K562 (cell line): ENCODE results near the gene ICAM2. TPM values are rescaled to one million over a fixed set of nuclear protein-coding genes. Genes with fewer than 3 reads are reported as not detected.

ENCODE experiments used
- ATAC-seq: fragments of 200-7000 bp; cut with Tn5 transposase; 3 replicates; pipeline ENCODE4 v1.9.1; 2020; ENCODE audit warnings: moderate library complexity
- BruUV-seq: library from RNA; stranded (reverse); fragments of 400-500 nt; replicated peaks from 2 replicates; lab custom pipeline; 2021; lab: Mats Ljungman, UMichigan
- CTCF ChIA-PET: fragments of 300-600 bp; formaldehyde crosslinking; extraction: SDS; loops from one replicate; lab custom pipeline; 2021; ENCODE audit warnings: low intra/inter-chr PET ratio; lab: Yijun Ruan, JAX
- POLR2A ChIA-PET: fragments of 300-600, 350-650 bp; sonication (Branson Sonifier 250); formaldehyde crosslinking; extraction: SDS; loops from one replicate; lab custom pipeline; 2021; ENCODE audit warnings: antibody characterized with exemption, inconsistent platforms; lab: Yijun Ruan, JAX
- DNase-seq, 4 experiments: peaks; one replicate each; pipeline versions ENCODE4 v3.0.0 to v3.0.0-alpha.2; 2011 to 2018; ENCODE audit warnings: low spot score in 3 of 4, mixed read lengths in 3 of 4; ENCODE audit errors: extremely low read depth in 1 of 4
- FAIRE-seq: peaks from 2 replicates; lab custom pipeline; 2011; peaks lifted over from hg19 to GRCh38; lab: Jason Lieb, UNC
- H2AFZ ChIP-seq: 2 replicates; pipeline ENCODE4 v1.6.0; 2011; ENCODE audit warnings: low read depth, low read length, control low read depth, inconsistent platforms
- H3K27ac ChIP-seq: fragments of 200-600 bp; 3 replicates; pipeline ENCODE4 v1.8.0; 2011; ENCODE audit warnings: low read depth, mild to moderate bottlenecking, control low read depth, inconsistent platforms, low read length, moderate library complexity, mixed read lengths; ENCODE audit errors: extremely low read depth
- H3K27me3 ChIP-seq, 2 experiments: fragments of 300-600 bp in 1 of 2; 2 replicates in 1 of 2; 3 replicates in 1 of 2; pipeline versions ENCODE4 v1.6.0 to v1.8.0; 2011; ENCODE audit warnings: inconsistent platforms in 2 of 2, low read length in 2 of 2, mild to moderate bottlenecking in 1 of 2, mixed read lengths in 1 of 2, moderate library complexity in 1 of 2; ENCODE audit not compliant: control insufficient read depth in 2 of 2, insufficient read depth in 2 of 2
- H3K36me3 ChIP-seq: fragments of 300-600 bp; 3 replicates; pipeline ENCODE4 v1.8.0; 2011; ENCODE audit warnings: mild to moderate bottlenecking, low read length, inconsistent platforms; ENCODE audit not compliant: control insufficient read depth, insufficient read depth
- H3K4me1 ChIP-seq, 2 experiments: fragments of 200-600 bp in 1 of 2; replicated peaks in 1 of 2; 2 replicates in 1 of 2; 3 replicates in 1 of 2; pipeline versions ENCODE4 v1.5.1 to v1.8.0; 2011; ENCODE audit warnings: inconsistent platforms in 2 of 2, low read length in 2 of 2, mild to moderate bottlenecking in 1 of 2, mixed read lengths in 1 of 2, moderate library complexity in 1 of 2; ENCODE audit not compliant: control insufficient read depth in 2 of 2, insufficient read depth in 2 of 2
- H3K4me2 ChIP-seq: 2 replicates; pipeline ENCODE4 v1.6.1; 2011; ENCODE audit warnings: low read length, control low read depth, inconsistent platforms, mixed read lengths; ENCODE audit not compliant: insufficient read depth
- H3K4me3 ChIP-seq: fragments of 200-600 bp; sonication (generic), shearing (Covaris generic); 2 replicates; pipeline ENCODE4 v1.5.1; 2016; ENCODE audit warnings: control low read depth, inconsistent platforms
- H3K79me2 ChIP-seq: fragments of 200-600 bp; 3 replicates; pipeline ENCODE4 v1.8.0; 2011; ENCODE audit warnings: low read length, inconsistent platforms; ENCODE audit not compliant: control insufficient read depth, insufficient read depth
- H3K9ac ChIP-seq, 2 experiments: 2 replicates each; pipeline versions ENCODE4 v1.6.0 to v1.6.1; 2011; ENCODE audit warnings: low read depth in 2 of 2, low read length in 2 of 2, control low read depth in 1 of 2, inconsistent platforms in 1 of 2, mild to moderate bottlenecking in 1 of 2, mixed read lengths in 1 of 2; ENCODE audit not compliant: insufficient read depth in 1 of 2
- H3K9me1 ChIP-seq: one replicate; pipeline ENCODE4 v1.6.0; 2011; ENCODE audit warnings: inconsistent platforms, mild to moderate bottlenecking, low read length, moderate library complexity; ENCODE audit not compliant: control insufficient read depth, insufficient read depth
- H3K9me3 ChIP-seq: replicated peaks from 2 replicates; pipeline ENCODE4 v1.5.1; 2011; ENCODE audit warnings: low read depth, low read length, inconsistent platforms; ENCODE audit not compliant: control insufficient read depth, insufficient read depth
- H4K20me1 ChIP-seq: replicated peaks from 2 replicates; pipeline ENCODE4 v1.6.1; 2011; ENCODE audit warnings: low read length, inconsistent platforms, mixed read lengths; ENCODE audit not compliant: control insufficient read depth, insufficient read depth
- CEBPB ChIP-seq: fragments of 450-650 bp; IDR thresholded peaks from 2 replicates; pipeline ENCODE4 v1.6.1; 2016; ENCODE audit warnings: missing genetic modification characterization, missing compliant biosample characterization
- DPF2 ChIP-seq: fragments of 450-650 bp; IDR thresholded peaks from 2 replicates; pipeline ENCODE4 v1.6.1; 2016
- EHMT2 ChIP-seq: fragments of 450-650 bp; IDR thresholded peaks from 2 replicates; pipeline ENCODE4 v1.6.1; 2018; ENCODE audit warnings: antibody characterized with exemption
- FOXK2 ChIP-seq, 2 experiments: fragments of 450-650 bp; IDR thresholded peaks in 1 of 2; conservative IDR thresholded peaks in 1 of 2; 2 replicates each; pipeline ENCODE4 v1.6.1; 2016; ENCODE audit warnings: low read depth in 2 of 2, mild to moderate bottlenecking in 1 of 2
- KAT2B ChIP-seq: IDR thresholded peaks from one replicate; pipeline ENCODE4 v1.6.1; 2012; ENCODE audit warnings: low read depth, mild to moderate bottlenecking, control low read depth, inconsistent platforms, low read length, moderate library complexity
- KLF1 ChIP-seq: fragments of 450-650 bp; IDR thresholded peaks from 2 replicates; pipeline ENCODE4 v1.6.1; 2016; ENCODE audit warnings: missing genetic modification characterization, missing compliant biosample characterization
- NBN ChIP-seq: fragments of 450-650 bp; IDR thresholded peaks from 2 replicates; pipeline ENCODE4 v1.6.1; 2016; ENCODE audit warnings: low read depth, mild to moderate bottlenecking
- TAL1 ChIP-seq: fragments of 450-650 bp; IDR thresholded peaks from 2 replicates; pipeline ENCODE4 v1.6.1; 2016; ENCODE audit warnings: mild to moderate bottlenecking
- WGBS: fragments of 100-300 bp; shearing (Covaris generic); methylation state at CpG from one replicate; pipeline ENCODE4 v1.1.6; 2016; ENCODE audit warnings: low coverage, mixed read lengths; ENCODE audit not compliant: insufficient coverage; ENCODE audit errors: missing lambda C conversion rate; 5-methylcytosine and 5-hydroxymethylcytosine counted together
- in situ Hi-C: fragments of 300-500 bp; cut with MboI; formaldehyde crosslinking; loops from 4 replicates; pipeline ENCODE4 v1.15.0; 2018; ENCODE audit warnings: inconsistent platforms, mixed read lengths
- intact Hi-C: fragments of 100-400 bp; cut with micrococcal nuclease; formaldehyde crosslinking; loops from 2 replicates; pipeline ENCODE4 v1.14.2; 2022
- polyA plus RNA-seq, 8 experiments: library from polyadenylated mRNA; depleted of rRNA in 4 of 8; stranded (reverse) in 5 of 8; unstranded in 3 of 8; fragments of >200 nt; fragmentation: Nextera tagmentation in 2 of 8; fragmentation: Illumina TruSeq in 1 of 8; extraction: Ambion mirVana in 2 of 8; extraction: Trizol in 1 of 8; gene quantifications; 2 replicates each; pipeline versions ENCODE4 v1.2.1 to v1.2.3, GENCODE V29; 2011 to 2014; ENCODE audit warnings: inconsistent platforms in 1 of 8, missing spikeins in 1 of 8
- total RNA-seq, 7 experiments: library from RNA; depleted of rRNA in 6 of 7; stranded (reverse); fragments of >200 nt in 6 of 7; fragmentation: Illumina TruSeq in 2 of 7; extraction: Trizol in 2 of 7; gene quantifications; 2 replicates each; pipeline versions ENCODE4 v1.2.1 to v1.2.3, GENCODE V29; 2011 to 2021; ENCODE audit warnings: low replicate concordance in 1 of 7
- TF ChIP-seq, protein P1 (sequence below), 2 experiments: fragments of 200-800 bp in 1 of 2; sonication (Bioruptor generic) in 1 of 2; sonication (generic) in 1 of 2; formaldehyde crosslinking in 1 of 2; IDR thresholded peaks in 1 of 2; conservative IDR thresholded peaks in 1 of 2; 2 replicates each; pipeline versions ENCODE4 v1.5.0 to v1.6.1; 2016 to 2020; ENCODE audit warnings: missing compliant biosample characterization in 1 of 2, missing genetic modification characterization in 1 of 2, missing genetic modification reagents in 1 of 2
- TF ChIP-seq, protein P2 (sequence below): sonication (generic); formaldehyde crosslinking; IDR thresholded peaks from 2 replicates; pipeline ENCODE4 v1.8.0; 2022; ENCODE audit warnings: mild to moderate bottlenecking, missing genetic modification reagents
- TF ChIP-seq, protein P3 (sequence below), 3 experiments: fragments of 200-800 bp in 1 of 3; fragments of 250-450 bp in 1 of 3; fragments of 450-650 bp in 1 of 3; sonication (Bioruptor Pico) in 1 of 3; sonication (Bioruptor generic) in 1 of 3; formaldehyde crosslinking in 1 of 3; IDR thresholded peaks; 2 replicates each; pipeline versions ENCODE4 v1.6.1 to v1.8.0; 2016 to 2022; ENCODE audit warnings: mild to moderate bottlenecking in 2 of 3, missing genetic modification characterization in 2 of 3, missing compliant biosample characterization in 1 of 3, moderate library complexity in 1 of 3
- TF ChIP-seq, protein P4 (sequence below): sonication (generic); formaldehyde crosslinking; IDR thresholded peaks from 2 replicates; pipeline ENCODE4 v1.8.1; 2023; ENCODE audit warnings: mild to moderate bottlenecking, missing genetic modification reagents

Gene ICAM2
- total and polyA plus RNA-seq, 9 of the 15 experiments (the other 6 are each of a cell fraction or from before 2014, with no cell fraction given): 37.9 to 89.4 (median 60.6) TPM

DNA sequence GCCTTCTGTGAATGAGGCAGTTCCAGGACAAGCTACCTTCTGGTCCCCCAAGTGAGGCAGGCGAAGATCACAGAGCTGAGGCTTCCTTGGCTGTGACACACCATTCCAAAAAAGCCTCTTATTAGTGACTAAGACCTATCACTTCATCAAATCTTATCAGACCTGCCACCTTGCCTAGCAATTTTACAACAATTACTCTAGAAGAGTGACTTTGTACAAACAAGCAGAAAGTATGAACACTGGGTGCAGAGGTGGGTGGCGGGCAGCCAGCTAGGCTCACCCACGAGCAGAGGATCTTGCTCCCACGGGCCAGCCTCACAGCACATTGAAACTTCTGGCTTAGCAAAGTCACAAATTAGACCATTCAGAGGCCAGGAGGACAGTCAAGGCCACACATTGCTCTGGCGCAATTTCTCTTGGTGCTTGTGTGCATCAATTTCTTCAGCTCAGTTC lies 2.2 kb upstream of the ICAM2 start:
- ChIA-PET CTCF (no interaction called here), POLR2A (interaction anchor here (0.7 to 4.2 kb wide), 4 partner anchors 9 to 217 kb away, joined by 3 to 24 read pairs (median 4); no protein-coding TSS in a partner anchor)
- Histone ChIP-seq H3K4me3 (no peak overlapping the region), H3K9me3 (no peaks in the 10 kb centered on the region), H3K79me2 (no peaks in the 10 kb centered on the region), H3K4me2 (peak overlapping the region; percentile 15; the same call in 1 of the 2 replicates), H3K9ac (peak overlapping the region; percentile 19 to 78), H3K27ac (peak overlapping the region; percentile 39), H3K9me1 (no peaks in the 10 kb centered on the region), H3K27me3 (no peaks in the 10 kb centered on the region), H3K36me3 (no peaks in the 10 kb centered on the region), H2AFZ (peak overlapping the region; percentile 54), H4K20me1 (no peaks in the 10 kb centered on the region), H3K4me1 (peaks cover 34 to 35% of the 10 kb centered on the region in 2 experiments; a peak in 4 of 5 replicates)
- ATAC-seq (peak; percentile 5; the same call in 2 of the 3 replicates), DNase-seq (peak in 3 of 4 experiments; percentile 43 to 50 (median 49)), FAIRE-seq (peak; percentile 48)
- intact Hi-C loops (loop anchor here (10.0 kb wide), 1 partner anchor 78 kb away; no protein-coding TSS in a partner anchor), in situ Hi-C loops (loop anchor here (10.0 kb wide), 2 partner anchors 108 to 262 kb away; partner anchors contain the start of genes CSHL1 and GH1)
- 42% methylated on average over 5 of the region's 5 CpGs for WGBS
- BruUV-seq: no TSS peak
- TF ChIP-seq, protein P1, sequence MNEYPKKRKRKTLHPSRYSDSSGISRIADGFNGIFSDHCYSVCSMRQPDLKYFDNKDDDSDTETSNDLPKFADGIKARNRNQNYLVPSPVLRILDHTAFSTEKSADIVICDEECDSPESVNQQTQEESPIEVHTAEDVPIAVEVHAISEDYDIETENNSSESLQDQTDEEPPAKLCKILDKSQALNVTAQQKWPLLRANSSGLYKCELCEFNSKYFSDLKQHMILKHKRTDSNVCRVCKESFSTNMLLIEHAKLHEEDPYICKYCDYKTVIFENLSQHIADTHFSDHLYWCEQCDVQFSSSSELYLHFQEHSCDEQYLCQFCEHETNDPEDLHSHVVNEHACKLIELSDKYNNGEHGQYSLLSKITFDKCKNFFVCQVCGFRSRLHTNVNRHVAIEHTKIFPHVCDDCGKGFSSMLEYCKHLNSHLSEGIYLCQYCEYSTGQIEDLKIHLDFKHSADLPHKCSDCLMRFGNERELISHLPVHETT (CRISPR knock-in tag; conservative IDR thresholded peaks at IDR 0.05 in 1 of 2, IDR thresholded peaks at IDR 0.05 in 1 of 2): peak in 1 of 2 experiments; percentile 59; a peak in 1 of 4 replicates
- TF ChIP-seq CEBPB (tag): peak; percentile 72
- TF ChIP-seq, protein P2, sequence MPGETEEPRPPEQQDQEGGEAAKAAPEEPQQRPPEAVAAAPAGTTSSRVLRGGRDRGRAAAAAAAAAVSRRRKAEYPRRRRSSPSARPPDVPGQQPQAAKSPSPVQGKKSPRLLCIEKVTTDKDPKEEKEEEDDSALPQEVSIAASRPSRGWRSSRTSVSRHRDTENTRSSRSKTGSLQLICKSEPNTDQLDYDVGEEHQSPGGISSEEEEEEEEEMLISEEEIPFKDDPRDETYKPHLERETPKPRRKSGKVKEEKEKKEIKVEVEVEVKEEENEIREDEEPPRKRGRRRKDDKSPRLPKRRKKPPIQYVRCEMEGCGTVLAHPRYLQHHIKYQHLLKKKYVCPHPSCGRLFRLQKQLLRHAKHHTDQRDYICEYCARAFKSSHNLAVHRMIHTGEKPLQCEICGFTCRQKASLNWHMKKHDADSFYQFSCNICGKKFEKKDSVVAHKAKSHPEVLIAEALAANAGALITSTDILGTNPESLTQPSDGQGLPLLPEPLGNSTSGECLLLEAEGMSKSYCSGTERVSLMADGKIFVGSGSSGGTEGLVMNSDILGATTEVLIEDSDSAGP (CRISPR knock-in tag): no peak
- TF ChIP-seq, protein P3, sequence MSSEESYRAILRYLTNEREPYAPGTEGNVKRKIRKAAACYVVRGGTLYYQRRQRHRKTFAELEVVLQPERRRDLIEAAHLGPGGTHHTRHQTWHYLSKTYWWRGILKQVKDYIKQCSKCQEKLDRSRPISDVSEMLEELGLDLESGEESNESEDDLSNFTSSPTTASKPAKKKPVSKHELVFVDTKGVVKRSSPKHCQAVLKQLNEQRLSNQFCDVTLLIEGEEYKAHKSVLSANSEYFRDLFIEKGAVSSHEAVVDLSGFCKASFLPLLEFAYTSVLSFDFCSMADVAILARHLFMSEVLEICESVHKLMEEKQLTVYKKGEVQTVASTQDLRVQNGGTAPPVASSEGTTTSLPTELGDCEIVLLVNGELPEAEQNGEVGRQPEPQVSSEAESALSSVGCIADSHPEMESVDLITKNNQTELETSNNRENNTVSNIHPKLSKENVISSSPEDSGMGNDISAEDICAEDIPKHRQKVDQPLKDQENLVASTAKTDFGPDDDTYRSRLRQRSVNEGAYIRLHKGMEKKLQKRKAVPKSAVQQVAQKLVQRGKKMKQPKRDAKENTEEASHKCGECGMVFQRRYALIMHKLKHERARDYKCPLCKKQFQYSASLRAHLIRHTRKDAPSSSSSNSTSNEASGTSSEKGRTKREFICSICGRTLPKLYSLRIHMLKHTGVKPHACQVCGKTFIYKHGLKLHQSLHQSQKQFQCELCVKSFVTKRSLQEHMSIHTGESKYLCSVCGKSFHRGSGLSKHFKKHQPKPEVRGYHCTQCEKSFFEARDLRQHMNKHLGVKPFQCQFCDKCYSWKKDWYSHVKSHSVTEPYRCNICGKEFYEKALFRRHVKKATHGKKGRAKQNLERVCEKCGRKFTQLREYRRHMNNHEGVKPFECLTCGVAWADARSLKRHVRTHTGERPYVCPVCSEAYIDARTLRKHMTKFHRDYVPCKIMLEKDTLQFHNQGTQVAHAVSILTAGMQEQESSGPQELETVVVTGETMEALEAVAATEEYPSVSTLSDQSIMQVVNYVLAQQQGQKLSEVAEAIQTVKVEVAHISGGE (CRISPR knock-in tag; IDR thresholded peaks at IDR 0.05): 0 out of 6 replicates have a peak, but pooled peaks of 1 of the 3 experiments have one; percentile 40
- TF ChIP-seq, protein P4, sequence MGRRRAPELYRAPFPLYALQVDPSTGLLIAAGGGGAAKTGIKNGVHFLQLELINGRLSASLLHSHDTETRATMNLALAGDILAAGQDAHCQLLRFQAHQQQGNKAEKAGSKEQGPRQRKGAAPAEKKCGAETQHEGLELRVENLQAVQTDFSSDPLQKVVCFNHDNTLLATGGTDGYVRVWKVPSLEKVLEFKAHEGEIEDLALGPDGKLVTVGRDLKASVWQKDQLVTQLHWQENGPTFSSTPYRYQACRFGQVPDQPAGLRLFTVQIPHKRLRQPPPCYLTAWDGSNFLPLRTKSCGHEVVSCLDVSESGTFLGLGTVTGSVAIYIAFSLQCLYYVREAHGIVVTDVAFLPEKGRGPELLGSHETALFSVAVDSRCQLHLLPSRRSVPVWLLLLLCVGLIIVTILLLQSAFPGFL (CRISPR knock-in tag): no peak
- peak; percentile 42; the same call in 1 of the 2 replicates for TF ChIP-seq EHMT2
- TF ChIP-seq TAL1: peak; percentile 77
- TF ChIP-seq DPF2: peak; percentile 70
- no peak for TF ChIP-seq FOXK2 (conservative IDR thresholded peaks at IDR 0.05 in 1 of 2, IDR thresholded peaks at IDR 0.05 in 1 of 2; ENCODE audit: low read depth in 2 of 2)
- no peak for TF ChIP-seq KLF1 (tag)
- no peak for TF ChIP-seq NBN
- no peak for TF ChIP-seq KAT2B
